ENCODE measurements around the gene ENOX1. TPM values are rescaled to one million over a fixed set of nuclear protein-coding genes. Genes with fewer than 3 reads are reported as not detected.

The ENOX1 gene
- total RNA-seq, 2 donors from 2014 or later: 1.3 to 2.4 TPM

GRCh38 chr13:43246382-43246781 is 540.4 kb downstream of the ENOX1 start:
- no peaks in the 10 kb centered on the region for H3K4me1 ChIP-seq
- no peak overlapping the region for H3K4me3 ChIP-seq
- H3K36me3 ChIP-seq: no peaks in the 10 kb centered on the region
- TF ChIP-seq, protein P1, sequence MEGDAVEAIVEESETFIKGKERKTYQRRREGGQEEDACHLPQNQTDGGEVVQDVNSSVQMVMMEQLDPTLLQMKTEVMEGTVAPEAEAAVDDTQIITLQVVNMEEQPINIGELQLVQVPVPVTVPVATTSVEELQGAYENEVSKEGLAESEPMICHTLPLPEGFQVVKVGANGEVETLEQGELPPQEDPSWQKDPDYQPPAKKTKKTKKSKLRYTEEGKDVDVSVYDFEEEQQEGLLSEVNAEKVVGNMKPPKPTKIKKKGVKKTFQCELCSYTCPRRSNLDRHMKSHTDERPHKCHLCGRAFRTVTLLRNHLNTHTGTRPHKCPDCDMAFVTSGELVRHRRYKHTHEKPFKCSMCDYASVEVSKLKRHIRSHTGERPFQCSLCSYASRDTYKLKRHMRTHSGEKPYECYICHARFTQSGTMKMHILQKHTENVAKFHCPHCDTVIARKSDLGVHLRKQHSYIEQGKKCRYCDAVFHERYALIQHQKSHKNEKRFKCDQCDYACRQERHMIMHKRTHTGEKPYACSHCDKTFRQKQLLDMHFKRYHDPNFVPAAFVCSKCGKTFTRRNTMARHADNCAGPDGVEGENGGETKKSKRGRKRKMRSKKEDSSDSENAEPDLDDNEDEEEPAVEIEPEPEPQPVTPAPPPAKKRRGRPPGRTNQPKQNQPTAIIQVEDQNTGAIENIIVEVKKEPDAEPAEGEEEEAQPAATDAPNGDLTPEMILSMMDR (IDR thresholded peaks at IDR 0.05): no peak
- no peaks in the 10 kb centered on the region for H3K27me3 ChIP-seq
- no peak overlapping the region for H3K27ac ChIP-seq
- DNase-seq (ENCODE audit: low spot score): no peak
- no peaks in the 10 kb centered on the region for H3K9me3 ChIP-seq

DNA sequence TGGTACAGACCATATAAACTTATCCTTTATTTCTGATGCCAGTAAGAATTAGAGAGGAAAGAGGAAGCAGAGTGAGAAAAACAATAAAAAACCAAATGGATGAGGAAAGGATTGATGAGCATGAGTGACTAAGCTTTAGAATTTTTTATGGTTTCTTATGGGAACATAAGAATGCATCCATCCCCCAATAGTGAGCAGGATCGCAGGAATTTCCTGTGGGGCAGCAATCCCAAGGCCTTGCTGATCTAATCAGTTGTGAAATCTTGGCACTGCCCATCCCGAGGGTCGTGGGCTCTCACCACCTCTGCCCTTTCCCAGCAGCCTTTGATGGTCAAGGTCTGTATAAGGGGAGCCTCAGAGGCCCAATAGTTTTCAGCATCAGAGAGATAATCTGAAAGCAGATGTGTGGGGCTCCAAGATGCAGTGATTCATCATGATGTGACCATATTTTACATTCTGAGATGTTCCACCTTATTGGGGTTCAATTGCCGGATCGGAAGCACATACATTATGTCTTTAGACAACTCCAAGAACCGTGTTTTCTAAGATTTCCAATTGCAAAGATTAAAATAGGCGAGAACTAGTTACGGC is 541.3 kb downstream of the ENOX1 start:
- TF ChIP-seq, protein P1 (IDR thresholded peaks at IDR 0.05): no peak
- DNase-seq (ENCODE audit: low spot score): no peak
- Histone ChIP-seq H3K4me3 (no peak overlapping the region), H3K9me3 (no peaks in the 10 kb centered on the region), H3K27ac (no peak overlapping the region), H3K4me1 (no peaks in the 10 kb centered on the region), H3K27me3 (no peaks in the 10 kb centered on the region), H3K36me3 (no peaks in the 10 kb centered on the region)

- no peaks in the 10 kb centered on the region for H3K27me3 ChIP-seq
- H3K9me3 ChIP-seq: no peaks in the 10 kb centered on the region
- no peaks in the 10 kb centered on the region for H3K4me1 ChIP-seq
- no peak overlapping the region for H3K4me3 ChIP-seq
- no peak overlapping the region for H3K27ac ChIP-seq
- no peak for DNase-seq (ENCODE audit: low spot score)
- no peaks in the 10 kb centered on the region for H3K36me3 ChIP-seq
- TF ChIP-seq, protein P1 (IDR thresholded peaks at IDR 0.05): no peak
Measured at GRCh38 chr13:43244481-43244880, 542.3 kb downstream of the ENOX1 start.

DNA sequence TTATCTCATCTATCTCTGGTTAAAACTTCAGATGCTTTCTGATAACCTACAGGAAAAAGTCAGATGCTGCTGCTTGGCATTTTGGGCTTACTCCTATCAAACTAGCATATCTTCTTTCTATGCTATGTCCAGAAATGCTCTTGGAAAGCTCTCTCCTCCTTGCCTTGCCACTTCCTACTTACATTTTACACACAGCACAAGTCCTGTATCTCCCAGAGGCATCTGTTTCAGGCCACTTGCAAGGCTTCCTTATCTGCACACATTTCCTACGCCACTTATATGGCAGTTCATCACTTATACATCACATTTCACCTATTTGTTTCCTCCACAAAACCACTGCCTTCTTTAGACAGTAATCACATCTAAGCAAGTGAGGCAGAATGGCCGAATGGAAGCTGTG is 543.1 kb downstream of the ENOX1 start:
- no peak for DNase-seq (ENCODE audit: low spot score)
- no peak overlapping the region for H3K27ac ChIP-seq

GRCh38 chr13:43242040-43242439 is 544.7 kb downstream of the ENOX1 start:
- no peak for DNase-seq (ENCODE audit: low spot score)
- no peak overlapping the region for H3K27ac ChIP-seq
- H3K27me3 ChIP-seq: no peaks in the 10 kb centered on the region
- H3K4me3 ChIP-seq: no peak overlapping the region
- TF ChIP-seq, protein P1 (IDR thresholded peaks at IDR 0.05): no peak
- no peaks in the 10 kb centered on the region for H3K36me3 ChIP-seq
- H3K4me1 ChIP-seq: no peaks in the 10 kb centered on the region
- H3K9me3 ChIP-seq: no peaks in the 10 kb centered on the region

More for the DNA sequence above, 543.1 kb downstream of the ENOX1 start:
- no peaks in the 10 kb centered on the region for H3K9me3 ChIP-seq
- H3K4me3 ChIP-seq: no peak overlapping the region
- no peaks in the 10 kb centered on the region for H3K27me3 ChIP-seq
- TF ChIP-seq, protein P1 (IDR thresholded peaks at IDR 0.05): no peak
- H3K4me1 ChIP-seq: no peaks in the 10 kb centered on the region
- H3K36me3 ChIP-seq: no peaks in the 10 kb centered on the region

- Histone ChIP-seq H3K36me3 (no peaks in the 10 kb centered on the region), H3K4me1 (no peaks in the 10 kb centered on the region), H3K27ac (no peak overlapping the region), H3K27me3 (no peaks in the 10 kb centered on the region), H3K4me3 (no peak overlapping the region), H3K9me3 (no peaks in the 10 kb centered on the region)
- DNase-seq (ENCODE audit: low spot score): no peak
- TF ChIP-seq, protein P1 (IDR thresholded peaks at IDR 0.05): no peak
Measured at GRCh38 chr13:43240278-43240677, 546.5 kb downstream of the ENOX1 start.
